Effector CD4-positive, alpha-beta T cell (primary cell): Measurements from ENCODE around the gene SNX20.

Experiments used
- DNase-seq: peaks from one replicate; pipeline ENCODE4 v3.0.0-alpha.2; 2020

The SNX20 gene

DNA sequence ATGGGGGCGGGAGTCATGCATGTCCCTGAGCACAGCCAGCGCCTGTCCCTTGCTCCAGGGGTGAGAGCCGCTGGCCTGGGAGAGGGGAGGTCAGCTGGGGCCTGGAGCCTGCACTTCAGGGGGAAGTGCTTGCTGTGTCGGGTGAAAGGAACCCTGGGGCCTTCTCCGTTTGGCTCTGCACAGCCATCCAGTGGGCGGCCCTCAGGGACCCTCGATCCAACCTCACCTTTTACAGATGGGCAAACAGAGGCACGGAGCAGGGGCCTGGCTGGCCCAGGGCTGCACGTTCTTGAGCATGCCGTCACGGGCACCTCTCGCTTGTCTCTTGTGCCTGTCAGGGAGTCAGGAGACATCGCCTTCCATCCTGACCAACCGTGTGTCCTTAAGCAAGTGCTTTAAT is 1.8 kb downstream of the SNX20 start:
- no peak for DNase-seq

DNA sequence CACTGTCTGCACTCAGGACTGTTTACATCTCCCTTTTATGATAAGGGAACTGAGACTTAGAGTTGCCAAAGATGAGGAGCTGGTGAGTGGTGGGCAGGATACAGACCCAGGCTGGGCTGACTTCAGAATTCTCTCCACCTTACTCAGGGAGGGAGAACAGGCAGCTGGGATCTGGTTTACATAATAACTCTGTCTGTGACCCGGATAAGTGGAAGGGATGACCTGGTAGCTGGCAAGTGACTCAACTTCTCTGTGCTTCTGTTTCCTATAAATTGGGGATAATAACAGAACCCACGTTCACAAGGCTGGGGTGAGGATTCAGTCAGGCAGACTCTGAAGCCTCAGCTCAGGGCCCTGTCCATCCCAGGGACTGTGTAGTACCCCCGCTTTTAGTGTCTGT is 2.6 kb downstream of the SNX20 start:
- no peak for DNase-seq

- DNase-seq, result no peak
Measured at GRCh38 chr16:50677351-50677750, 3.8 kb downstream of the SNX20 start.

GRCh38 chr16:50676684-50677225 is 4.4 kb downstream of the SNX20 start:
- DNase-seq, result no peak

GRCh38 chr16:50675686-50676610 is 5.2 kb downstream of the SNX20 start:
- no peak for DNase-seq

DNA sequence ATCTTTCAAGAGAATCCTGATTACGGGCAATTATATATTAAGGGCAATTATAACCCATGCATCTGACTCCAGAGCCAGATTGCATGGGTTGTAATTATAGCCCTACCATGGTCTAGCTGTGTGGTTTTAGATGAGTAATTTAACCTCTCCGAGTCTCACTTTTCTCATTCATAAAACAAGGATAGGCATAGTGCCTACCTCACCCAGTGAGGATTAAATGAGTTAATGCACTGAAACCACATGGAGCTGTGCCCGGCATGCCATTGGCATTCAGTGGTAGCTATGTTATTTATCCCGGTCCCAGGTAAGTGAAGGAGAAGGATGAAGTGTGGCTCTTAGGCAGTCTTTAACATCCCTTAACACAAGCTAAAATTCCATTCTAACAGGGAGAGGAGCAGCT is 6.3 kb downstream of the SNX20 start:
- DNase-seq, result no peak

DNA sequence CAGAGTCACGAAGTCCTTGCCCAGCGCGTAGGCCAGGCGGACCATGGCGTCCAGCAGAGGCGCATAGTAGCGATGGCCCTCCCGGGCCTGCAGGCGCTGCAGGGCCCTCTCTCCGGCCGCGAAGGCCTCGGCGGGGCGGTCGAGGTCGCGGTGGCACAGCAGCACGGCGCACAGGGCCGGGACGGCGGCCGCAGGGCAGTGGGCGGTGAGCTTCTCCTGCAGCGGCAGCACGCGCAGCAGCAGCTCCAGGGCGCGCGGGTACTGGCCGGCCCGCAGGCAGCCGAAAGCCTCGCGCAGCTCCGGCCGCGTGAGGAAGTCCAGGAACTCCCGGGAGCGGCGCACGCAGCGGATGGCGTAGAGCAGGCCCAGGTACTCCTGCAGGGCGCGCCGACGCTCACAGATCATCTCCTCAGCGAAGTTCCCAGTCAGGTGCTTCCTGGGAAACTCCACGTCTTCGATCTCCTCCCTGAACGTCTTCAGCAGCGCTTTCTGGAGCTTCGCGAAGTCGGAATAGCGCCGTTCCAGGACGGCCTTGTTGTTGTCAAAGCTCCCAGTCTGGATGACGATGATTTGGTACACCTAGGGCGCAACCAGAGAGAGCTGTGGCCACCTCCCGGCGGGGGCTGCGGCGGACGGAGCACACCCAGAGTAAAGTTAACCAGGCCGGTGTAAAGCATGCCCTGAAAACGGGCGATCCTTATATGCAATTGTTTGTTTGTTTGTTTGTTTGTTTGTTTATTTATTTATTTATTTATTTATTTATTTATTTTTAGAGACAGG is 7.4 kb downstream of the SNX20 start:
- DNase-seq, result no peak

DNA sequence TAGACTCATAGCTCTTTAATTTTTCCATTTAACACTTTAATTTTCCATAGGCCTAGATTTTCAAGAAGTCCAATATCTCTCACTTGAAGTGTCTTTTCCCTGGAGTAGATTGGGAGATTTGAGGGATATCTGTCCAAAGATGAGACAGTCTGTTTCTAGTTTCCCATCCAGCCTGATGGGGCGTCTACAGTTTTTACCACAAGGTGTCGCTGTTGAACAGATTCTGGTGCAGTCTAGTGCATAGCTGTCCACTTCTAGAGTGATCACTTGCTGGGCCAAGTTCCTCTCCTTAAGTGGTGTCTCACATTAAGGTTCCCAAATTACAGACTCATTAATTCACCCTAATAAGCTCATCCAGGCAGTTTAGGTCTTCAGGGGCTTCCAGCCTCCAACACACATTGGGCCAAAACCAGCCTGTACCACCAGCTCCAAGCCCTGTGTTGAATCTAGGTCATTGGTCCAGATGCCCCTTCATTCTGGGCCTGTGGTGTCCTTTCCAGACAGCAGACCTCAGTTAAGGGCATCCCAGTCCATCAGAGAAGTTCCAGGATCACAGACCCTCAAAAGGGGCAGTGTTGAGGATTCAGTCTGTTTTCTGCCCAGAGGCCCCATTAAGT is 9.4 kb downstream of the SNX20 start:
- peak; percentile 41 for DNase-seq

GRCh38 chr16:50670476-50670875 is 10.6 kb downstream of the SNX20 start:
- DNase-seq, result no peak

- no peak for DNase-seq
Measured at GRCh38 chr16:50669741-50670140, 11.4 kb downstream of the SNX20 start.

GRCh38 chr16:50668368-50669008 is 12.6 kb downstream of the SNX20 start:
- DNase-seq, result no peak

- no peak for DNase-seq
Measured at GRCh38 chr16:50667497-50668367, 13.4 kb downstream of the SNX20 start.

DNA sequence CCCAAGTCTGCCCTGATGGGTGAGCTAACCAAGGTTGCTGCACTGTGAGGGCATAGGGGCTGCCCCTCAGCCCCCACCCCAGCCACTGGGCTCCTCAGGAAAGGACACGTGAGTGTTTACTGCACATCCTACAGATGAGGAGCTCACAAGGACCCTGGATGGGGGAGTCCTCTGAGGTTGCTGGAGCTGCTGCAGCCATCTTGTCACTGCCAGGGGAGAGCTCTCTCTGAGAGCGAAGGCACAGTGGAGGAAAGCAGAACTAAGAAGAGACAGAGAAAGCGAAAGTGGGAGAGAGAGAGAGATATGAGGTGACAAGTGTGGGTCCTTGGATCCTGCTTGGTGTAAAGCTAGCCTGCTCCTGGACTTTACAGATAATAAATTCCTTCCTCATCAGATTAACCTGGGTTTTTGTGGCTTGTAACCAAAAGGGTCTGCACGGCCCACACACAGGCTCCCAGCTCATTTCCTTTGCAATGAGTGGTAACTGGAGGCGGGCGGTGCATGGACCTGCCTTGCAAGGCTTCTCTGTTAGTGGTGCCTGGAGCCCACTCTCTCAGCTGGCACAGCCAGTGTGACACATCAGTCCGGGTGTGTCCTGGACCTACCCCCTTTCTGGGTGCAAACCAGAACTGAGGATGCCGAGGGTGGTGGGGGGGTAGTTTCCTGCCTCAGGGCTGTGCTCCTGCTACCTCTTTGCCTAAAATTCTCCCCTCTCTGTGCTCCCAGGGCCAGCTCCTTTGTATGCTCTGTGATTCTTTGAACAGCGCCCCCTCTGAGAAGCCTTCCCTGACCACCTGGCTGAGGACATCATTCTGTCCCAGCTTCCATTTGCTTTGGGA is 14.2 kb downstream of the SNX20 start:
- no peak for DNase-seq

GRCh38 chr16:50665128-50665878 is 15.8 kb downstream of the SNX20 start:
- peak; percentile 79 for DNase-seq

DNA sequence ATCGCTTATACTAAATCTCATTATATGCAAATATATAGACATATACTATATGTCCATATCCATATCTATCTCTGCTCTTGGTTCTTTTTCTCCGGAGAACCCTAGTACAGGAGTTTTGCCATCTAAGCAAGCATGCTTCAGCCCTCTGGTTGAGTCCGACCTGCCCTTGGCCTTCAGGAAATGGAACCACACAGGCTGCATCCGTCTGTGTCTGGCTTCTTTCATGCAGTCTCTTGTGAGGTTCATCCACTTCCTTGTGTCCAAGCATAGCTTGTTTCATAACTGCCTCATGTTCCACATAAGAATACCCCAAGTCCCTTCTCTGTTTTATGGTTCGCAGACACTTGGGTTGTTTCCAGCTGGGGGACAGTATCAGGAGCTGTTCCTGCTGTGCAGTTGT is 16.8 kb downstream of the SNX20 start:
- no peak for DNase-seq

GRCh38 chr16:50662306-50662940 is 18.7 kb downstream of the SNX20 start:
- no peak for DNase-seq

- no peak for DNase-seq
Measured at GRCh38 chr16:50659806-50660205, 21.3 kb downstream of the SNX20 start.

DNA sequence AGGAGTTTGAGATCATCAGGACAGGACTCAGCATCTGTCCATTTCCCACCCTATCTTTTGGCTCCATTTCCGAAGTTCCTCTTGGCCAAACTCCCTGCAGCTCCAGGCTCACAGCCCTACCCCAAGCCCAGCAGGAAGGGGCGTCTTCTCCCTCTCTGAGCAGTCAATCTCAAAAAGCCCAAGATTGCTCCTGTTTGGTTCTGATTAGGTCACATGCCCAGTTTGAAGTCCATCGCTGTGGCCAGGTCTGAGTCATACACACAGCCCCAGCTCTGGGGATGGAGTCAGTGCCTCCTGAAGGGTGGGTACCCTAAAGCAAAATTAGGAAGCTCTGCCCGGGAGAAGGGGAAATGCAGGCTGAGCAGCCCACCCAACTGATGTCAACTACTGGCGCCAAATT is 23.9 kb downstream of the SNX20 start:
- DNase-seq, result no peak

GRCh38 chr16:50655558-50656055 is 25.5 kb downstream of the SNX20 start:
- DNase-seq, result no peak
